H1 (cell line): ENCODE measurements around the gene KCNS3. TPM values are rescaled to one million over a fixed set of nuclear protein-coding genes. Genes with fewer than 3 reads are reported as not detected.

Source experiments
- CTCF ChIA-PET: fragments of 300-600 bp; sonication (Branson Sonifier 250); formaldehyde crosslinking; loops from one replicate; lab custom pipeline; 2021; ENCODE audit not compliant: partially characterized antibody; lab: Charles Lee
- POLR2A ChIA-PET: fragments of 300-600 bp; sonication (Branson Sonifier 250); formaldehyde crosslinking; loops from one replicate; lab custom pipeline; 2021; ENCODE audit warnings: inconsistent platforms; ENCODE audit not compliant: partially characterized antibody; lab: Charles Lee
- DNase-seq, 2 experiments: peaks; one replicate each; pipeline versions ENCODE4 v3.0.0 to v3.0.0-alpha.2; 2010 to 2022; ENCODE audit warnings: low spot score in 2 of 2, low read depth in 1 of 2, mixed read lengths in 1 of 2
- FAIRE-seq: peaks from 2 replicates; lab custom pipeline; 2011; peaks lifted over from hg19 to GRCh38; lab: Jason Lieb, UNC
- H2AFZ ChIP-seq: 2 replicates; pipeline ENCODE4 v1.8.1; 2012; ENCODE audit warnings: low read length, inconsistent platforms
- H2AK5ac ChIP-seq: 2 replicates; pipeline ENCODE4 v1.6.1; 2013; ENCODE audit warnings: low read depth, low read length
- H2BK120ac ChIP-seq: replicated peaks from 2 replicates; pipeline ENCODE3; 2013; ENCODE audit warnings: low read depth, low read length, inconsistent platforms
- H2BK12ac ChIP-seq: 2 replicates; pipeline ENCODE4 v1.6.1; 2013; ENCODE audit warnings: low read depth, low read length
- H2BK15ac ChIP-seq: 2 replicates; pipeline ENCODE4 v1.6.1; 2013; ENCODE audit warnings: low read length
- H2BK20ac ChIP-seq: 2 replicates; pipeline ENCODE4 v1.6.1; 2013; ENCODE audit warnings: low read length
- H2BK5ac ChIP-seq: 2 replicates; pipeline ENCODE4 v1.6.1; 2013; ENCODE audit warnings: low read depth, low read length
- H3K14ac ChIP-seq: 2 replicates; pipeline ENCODE4 v1.6.1; 2013; ENCODE audit warnings: inconsistent platforms; ENCODE audit not compliant: insufficient read length
- H3K18ac ChIP-seq: 2 replicates; pipeline ENCODE4 v1.6.1; 2013; ENCODE audit warnings: low read length; ENCODE audit errors: extremely low read depth
- H3K23ac ChIP-seq: 2 replicates; pipeline ENCODE4 v1.6.1; 2013; ENCODE audit warnings: inconsistent platforms; ENCODE audit not compliant: insufficient read length
- H3K23me2 ChIP-seq: 2 replicates; pipeline ENCODE4 v1.6.1; 2013; ENCODE audit warnings: low read depth, low read length
- H3K27ac ChIP-seq: 2 replicates; pipeline ENCODE4 v1.6.1; 2011; ENCODE audit warnings: low read depth, low read length, inconsistent platforms
- H3K27me3 ChIP-seq, 4 experiments: replicated peaks in 1 of 4; 1 replicate in 1 of 4; 2 replicates in 3 of 4; pipeline versions ENCODE4 v1.6.1 to v1.8.1; 2011 to 2013; ENCODE audit warnings: low read length in 3 of 4, mild to moderate bottlenecking in 3 of 4, inconsistent platforms in 2 of 4, mixed read lengths in 2 of 4, moderate library complexity in 1 of 4; ENCODE audit not compliant: control insufficient read depth in 3 of 4, insufficient read depth in 3 of 4; ENCODE audit errors: extremely low read depth in 1 of 4
- H3K36me3 ChIP-seq, 4 experiments: 2 replicates each; pipeline versions ENCODE4 v1.6.1 to v1.8.1; 2011 to 2013; ENCODE audit warnings: mild to moderate bottlenecking in 4 of 4, low read length in 3 of 4, moderate library complexity in 2 of 4, control low read depth in 1 of 4, inconsistent platforms in 1 of 4; ENCODE audit not compliant: insufficient read depth in 4 of 4, control insufficient read depth in 2 of 4
- H3K4ac ChIP-seq: replicated peaks from 2 replicates; pipeline ENCODE3; 2013; ENCODE audit warnings: low read length, low read depth, mixed read lengths, inconsistent platforms; ENCODE audit not compliant: insufficient read length
- H3K4me1 ChIP-seq, 4 experiments: replicated peaks in 1 of 4; 1 replicate in 1 of 4; 2 replicates in 3 of 4; pipeline versions ENCODE4 v1.6.1 to v1.8.1; 2011 to 2013; ENCODE audit warnings: low read length in 3 of 4, inconsistent platforms in 2 of 4, mixed read lengths in 1 of 4; ENCODE audit not compliant: insufficient read depth in 4 of 4, control insufficient read depth in 3 of 4
- H3K4me2 ChIP-seq, 2 experiments: 2 replicates each; pipeline versions ENCODE4 v1.6.1 to v1.8.1; 2011 to 2013; ENCODE audit warnings: low read depth in 2 of 2, low read length in 2 of 2, control low read depth in 1 of 2, inconsistent platforms in 1 of 2, mild to moderate bottlenecking in 1 of 2; ENCODE audit not compliant: insufficient read depth in 1 of 2
- H3K4me3 ChIP-seq, 4 experiments: fragments of 200-600, 300-600 bp in 1 of 4; sonication (generic), shearing (Covaris generic), sonication (Bioruptor Twin) in 1 of 4; 2 replicates each; pipeline versions ENCODE4 v1.5.1 to v1.8.1; 2011 to 2016; ENCODE audit warnings: low read length in 4 of 4, low read depth in 3 of 4, control low read depth in 2 of 4, inconsistent platforms in 2 of 4, mild to moderate bottlenecking in 2 of 4, mixed read lengths in 1 of 4, moderate library complexity in 1 of 4; ENCODE audit not compliant: insufficient read depth in 2 of 4; ENCODE audit errors: extremely low read depth in 1 of 4
- H3K56ac ChIP-seq: replicated peaks from 2 replicates; pipeline ENCODE3; 2013; ENCODE audit warnings: low read depth, mild to moderate bottlenecking, mixed read lengths, low read length, inconsistent platforms; ENCODE audit not compliant: insufficient read length
- H3K79me1 ChIP-seq: 2 replicates; pipeline ENCODE4 v1.6.1; 2013; ENCODE audit warnings: low read depth, low read length, control low read depth
- H3K79me2 ChIP-seq, 2 experiments: 2 replicates each; pipeline versions ENCODE4 v1.6.1 to v1.8.1; 2012 to 2013; ENCODE audit warnings: low read length in 2 of 2, mild to moderate bottlenecking in 2 of 2, inconsistent platforms in 1 of 2; ENCODE audit not compliant: insufficient read depth in 2 of 2, control insufficient read depth in 1 of 2
- H3K9ac ChIP-seq, 4 experiments: replicated peaks in 1 of 4; 1 replicate in 1 of 4; 2 replicates in 3 of 4; pipeline versions ENCODE4 v1.6.1 to v1.8.1; 2011 to 2013; ENCODE audit warnings: low read depth in 3 of 4, low read length in 3 of 4, control low read depth in 2 of 4, mild to moderate bottlenecking in 2 of 4, moderate library complexity in 2 of 4, inconsistent platforms in 1 of 4; ENCODE audit errors: extremely low read depth in 1 of 4
- H3K9me3 ChIP-seq, 2 experiments: 2 replicates each; pipeline versions ENCODE4 v1.6.1 to v1.8.1; 2012 to 2013; ENCODE audit warnings: mild to moderate bottlenecking in 2 of 2, moderate library complexity in 2 of 2, control low read depth in 1 of 2, inconsistent platforms in 1 of 2, low read depth in 1 of 2, low read length in 1 of 2, mixed read lengths in 1 of 2; ENCODE audit not compliant: insufficient read depth in 2 of 2
- H4K20me1 ChIP-seq, 2 experiments: replicated peaks in 1 of 2; 2 replicates each; pipeline versions ENCODE3 to v1.8.1; 2011 to 2013; ENCODE audit warnings: inconsistent platforms in 2 of 2, low read length in 2 of 2, mild to moderate bottlenecking in 1 of 2; ENCODE audit not compliant: insufficient read depth in 2 of 2, control insufficient read depth in 1 of 2
- H4K5ac ChIP-seq: 2 replicates; pipeline ENCODE4 v1.6.1; 2013; ENCODE audit warnings: low read length, low read depth, mixed read lengths, inconsistent platforms; ENCODE audit not compliant: insufficient read length
- H4K8ac ChIP-seq: 2 replicates; pipeline ENCODE4 v1.8.0; 2013; ENCODE audit warnings: mild to moderate bottlenecking, moderate library complexity, low read length, inconsistent platforms; ENCODE audit not compliant: insufficient read depth; ENCODE audit errors: extremely low read depth
- H4K91ac ChIP-seq: replicated peaks from 2 replicates; pipeline ENCODE3; 2013; ENCODE audit warnings: low read length, mixed read lengths, inconsistent platforms; ENCODE audit not compliant: insufficient read length
- CTCF ChIP-seq, 3 experiments: IDR thresholded peaks; 1 replicate in 2 of 3; 2 replicates in 1 of 3; pipeline versions ENCODE4 v1.5.1 to v1.6.1; 2011; ENCODE audit warnings: low read length in 3 of 3, mild to moderate bottlenecking in 3 of 3, inconsistent platforms in 2 of 3, low read depth in 1 of 3, moderate library complexity in 1 of 3; ENCODE audit not compliant: insufficient read depth in 1 of 3; ENCODE audit errors: control extremely low read depth in 1 of 3
- GTF2F1 ChIP-seq: IDR thresholded peaks from 2 replicates; pipeline ENCODE4 v1.6.1; 2012; ENCODE audit warnings: low read depth, low read length, improper control_type of control experiment, borderline replicate concordance
- NANOG ChIP-seq: IDR thresholded peaks from 2 replicates; pipeline ENCODE4 v1.6.1; 2011; ENCODE audit warnings: low read length, low read depth, mild to moderate bottlenecking, inconsistent platforms; ENCODE audit not compliant: insufficient read depth, poor library complexity, severe bottlenecking
- YY1 ChIP-seq: IDR thresholded peaks from 2 replicates; pipeline ENCODE4 v1.6.1; 2011; ENCODE audit warnings: low read depth, mild to moderate bottlenecking, low read length
- polyA plus RNA-seq, 7 experiments: library from polyadenylated mRNA; depleted of rRNA in 3 of 7; stranded (reverse) in 5 of 7; unstranded in 2 of 7; fragments of >200 nt in 5 of 7; fragments of 200-250 nt in 2 of 7; gene quantifications; 1 replicate in 5 of 7; 2 replicates in 1 of 7; 4 replicates in 1 of 7; pipeline versions ENCODE4 v1.2.1 to v1.2.3, GENCODE V29; 2011 to 2013; ENCODE audit warnings: missing spikeins in 2 of 7, mixed read lengths in 2 of 7
- total RNA-seq: library from RNA; stranded (reverse); fragmentation: NEBNext Ultra II Directional; extraction: Animal tissue kit (Norgen Biotek cat#: 25700); gene quantifications from 2 replicates; pipeline ENCODE4 v1.2.1, GENCODE V29; 2021

Gene KCNS3
- total and polyA plus RNA-seq, 2 of the 8 experiments (the other 6 are each of a cell fraction or from before 2014, with no cell fraction given): 22.7 to 23.0 TPM

GRCh38 chr2:17916584-17916983 lies 38.1 kb downstream of the KCNS3 start:
- H3K79me2 ChIP-seq: peaks cover 0 to 43% of the 10 kb centered on the region in 2 experiments; a peak in 2 of 4 replicates
- H3K9ac ChIP-seq: no peak overlapping the region
- no peak overlapping the region for H2BK15ac ChIP-seq
- no peak overlapping the region for H3K23ac ChIP-seq
- no peaks in the 10 kb centered on the region for H3K36me3 ChIP-seq
- ChIA-PET POLR2A (interaction anchor here (0.7 kb wide), 1 partner anchor 1481 kb away, joined by 3 read pairs; no protein-coding TSS in a partner anchor), CTCF (interaction anchor here (0.6 to 6.3 kb wide), 3 partner anchors 37 to 216 kb away, joined by 4 to 76 read pairs (median 76); partner anchors contain the start of gene KCNS3)
- TF ChIP-seq CTCF (IDR thresholded peaks at IDR 0.05; ENCODE audit: control extremely low read depth in 1 of 3, insufficient read depth in 1 of 3, low read depth in 1 of 3, low read length in 3 of 3) (no peak), GTF2F1 (no peak), NANOG (no peak), YY1 (no peak)
- 0 out of 4 replicates have a peak overlapping the region, but pooled peaks have one; percentile 7 to 14 for H3K4me2 ChIP-seq
- H3K14ac ChIP-seq: peak overlapping the region; percentile 68
- no peaks in the 10 kb centered on the region for H3K23me2 ChIP-seq
- FAIRE-seq (no peak), DNase-seq (no peak)
- no peak overlapping the region for H4K8ac ChIP-seq
- H4K5ac ChIP-seq: no peak overlapping the region
- H4K20me1 ChIP-seq: no peaks in the 10 kb centered on the region
- H3K79me1 ChIP-seq: no peaks in the 10 kb centered on the region; the same call in 1 of the 2 replicates
- no peaks in the 10 kb centered on the region for H3K27me3 ChIP-seq
- no peak overlapping the region for H3K18ac ChIP-seq
- no peak overlapping the region for H3K4me3 ChIP-seq
- no peak overlapping the region for H2BK12ac ChIP-seq
- H3K4ac ChIP-seq: no peak overlapping the region
- H3K9me3 ChIP-seq: no peaks in the 10 kb centered on the region
- H4K91ac ChIP-seq: no peak overlapping the region
- no peak overlapping the region for H3K56ac ChIP-seq
- no peak overlapping the region for H2BK120ac ChIP-seq
- no peak overlapping the region for H3K27ac ChIP-seq
- H2BK20ac ChIP-seq: no peak overlapping the region
- no peak overlapping the region for H2AK5ac ChIP-seq
- H2AFZ ChIP-seq: no peak overlapping the region
- H2BK5ac ChIP-seq: no peak overlapping the region
- peaks cover 2 to 11% (median 5%) of the 10 kb centered on the region in 4 experiments; a peak in 5 of 7 replicates for H3K4me1 ChIP-seq
